ENCODE results near the gene PPP2R5C. TPM values are rescaled to one million over a fixed set of nuclear protein-coding genes. Genes with fewer than 3 reads are reported as not detected.

PPP2R5C gene
- total and polyA plus RNA-seq, 7 experiments from 2014 or later, result 155 to 449 (median 382) TPM

DNA sequence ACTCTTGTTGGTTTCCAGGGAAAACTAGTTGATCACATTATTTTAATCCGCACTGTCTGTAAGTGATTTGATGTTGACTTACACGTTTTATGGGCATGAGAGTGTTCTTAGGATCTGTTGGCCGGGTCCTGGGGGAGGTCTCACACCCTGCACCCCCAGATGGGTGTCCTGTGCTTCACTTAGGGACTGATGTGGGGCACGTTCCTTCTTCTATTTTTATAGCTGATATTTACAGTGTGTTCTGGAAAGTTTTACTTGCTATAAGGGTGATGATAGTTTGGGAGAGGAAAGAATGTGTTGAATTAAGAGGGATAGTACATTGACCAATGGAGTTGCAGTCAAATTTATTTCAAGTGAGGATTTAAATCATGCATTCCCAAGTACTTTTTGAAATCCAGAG, 106.3 kb downstream of the PPP2R5C start:
- Histone ChIP-seq H3K27me3 (ENCODE audit: control insufficient read depth in 2 of 2, insufficient read depth in 2 of 2, low read length in 2 of 2) (no peaks in the 10 kb centered on the region), H3K4me1 (ENCODE audit: control insufficient read depth in 2 of 2, insufficient read depth in 2 of 2, low read length in 2 of 2) (peaks cover 4 to 8% of the 10 kb centered on the region in 2 donors), H3K9me3 (ENCODE audit: control insufficient read depth in 2 of 3, low read length in 3 of 3) (no peaks in the 10 kb centered on the region), H3K27ac (ENCODE audit: low read depth, low read length) (no peak overlapping the region), H3K36me3 (ENCODE audit: control insufficient read depth in 2 of 3, insufficient read depth in 3 of 3, low read length in 3 of 3) (peaks cover 5 to 19% (median 15%) of the 10 kb centered on the region in 3 experiments), H3K4me3 (ENCODE audit: low read length) (no peak overlapping the region)
- H3K27ac Mint-ChIP-seq, result peak overlapping the region in 7 of 9 donors; percentile 17 to 90 (median 57)
- DNase-seq (no peak), ATAC-seq (no peak)
- no peaks in the 10 kb centered on the region for H3K27me3 Mint-ChIP-seq
- H3K9me3 Mint-ChIP-seq, result peaks cover 0 to under 1% (median 0%) of the 10 kb centered on the region in 11 donors
- peaks cover 4 to 49% (median 30%) of the 10 kb centered on the region in 5 donors for H3K36me3 Mint-ChIP-seq
- peaks cover 37 to 78% (median 72%) of the 10 kb centered on the region in 7 donors for H3K4me1 Mint-ChIP-seq
- ChIA-PET CTCF (interaction anchor here (1.5 kb wide), 1 partner anchor 97 kb away, joined by 4 read pairs; no protein-coding TSS in a partner anchor), POLR2A (interaction anchor here (0.6 to 0.7 kb wide), 3 partner anchors 33 to 51 kb away, joined by 3 to 4 read pairs (median 4); no protein-coding TSS in a partner anchor)
- intact Hi-C loops (cut with micrococcal nuclease), result loop anchor here in 1 of 2 donors (2.0 kb wide), 1 partner anchor 13 kb away; no protein-coding TSS in a partner anchor
- H3K4me3 Mint-ChIP-seq, result peak overlapping the region in 4 of 10 donors; percentile 16 to 36 (median 20)

GRCh38 chr14:101869217-101869616, 107.7 kb downstream of the PPP2R5C start:
- Mint-ChIP-seq H3K9me3 (peaks cover 0 to 5% (median 0%) of the 10 kb centered on the region in 11 donors), H3K27me3 (no peaks in the 10 kb centered on the region), H3K36me3 (peaks cover 8 to 49% (median 28%) of the 10 kb centered on the region in 5 donors), H3K4me1 (peaks cover 47 to 87% (median 81%) of the 10 kb centered on the region in 7 donors), H3K4me3 (peak overlapping the region in 3 of 10 donors; percentile 5 to 42 (median 24)), H3K27ac (peak overlapping the region in 7 of 9 donors; percentile 51 to 86 (median 82))
- Histone ChIP-seq H3K36me3 (ENCODE audit: control insufficient read depth in 2 of 3, insufficient read depth in 3 of 3, low read length in 3 of 3) (peaks cover under 1 to 15% (median 14%) of the 10 kb centered on the region in 3 experiments), H3K4me3 (ENCODE audit: low read length) (no peak overlapping the region), H3K27me3 (ENCODE audit: control insufficient read depth in 2 of 2, insufficient read depth in 2 of 2, low read length in 2 of 2) (no peaks in the 10 kb centered on the region), H3K4me1 (ENCODE audit: control insufficient read depth in 2 of 2, insufficient read depth in 2 of 2, low read length in 2 of 2) (peaks cover 4 to 8% of the 10 kb centered on the region in 2 donors), H3K9me3 (ENCODE audit: control insufficient read depth in 2 of 3, low read length in 3 of 3) (no peaks in the 10 kb centered on the region), H3K27ac (ENCODE audit: low read depth, low read length) (no peak overlapping the region)
- intact Hi-C loops (cut with micrococcal nuclease), result loop anchor here in 1 of 2 donors (2.0 kb wide), 1 partner anchor 14 kb away; no protein-coding TSS in a partner anchor
- no peak for DNase-seq
- CTCF ChIA-PET, result interaction anchor here (0.9 kb wide), 1 partner anchor 98 kb away, joined by 4 read pairs; no protein-coding TSS in a partner anchor
- no peak for ATAC-seq
- POLR2A ChIA-PET, result no interaction called here

- H3K4me1 Mint-ChIP-seq, result peaks cover 40 to 83% (median 78%) of the 10 kb centered on the region in 7 donors
- Histone ChIP-seq H3K27ac (ENCODE audit: low read depth, low read length) (peak overlapping the region; percentile 29), H3K4me1 (ENCODE audit: control insufficient read depth in 2 of 2, insufficient read depth in 2 of 2, low read length in 2 of 2) (peaks cover 10 to 14% of the 10 kb centered on the region in 2 donors), H3K36me3 (ENCODE audit: control insufficient read depth in 2 of 3, insufficient read depth in 3 of 3, low read length in 3 of 3) (peaks cover 0 to 3% (median 3%) of the 10 kb centered on the region in 3 experiments), H3K27me3 (ENCODE audit: control insufficient read depth in 2 of 2, insufficient read depth in 2 of 2, low read length in 2 of 2) (no peaks in the 10 kb centered on the region), H3K9me3 (ENCODE audit: control insufficient read depth in 2 of 3, low read length in 3 of 3) (no peaks in the 10 kb centered on the region), H3K4me3 (ENCODE audit: low read length) (no peak overlapping the region)
- H3K9me3 Mint-ChIP-seq, result peaks cover 0 to 5% (median 0%) of the 10 kb centered on the region in 11 donors
- ATAC-seq, result no peak
- ChIA-PET POLR2A (no interaction called here), CTCF (interaction anchor here (0.5 kb wide), 1 partner anchor 94 kb away, joined by 3 read pairs; no protein-coding TSS in a partner anchor)
- H3K36me3 Mint-ChIP-seq, result peaks cover 8 to 37% (median 23%) of the 10 kb centered on the region in 5 donors
- peak overlapping the region in 3 of 10 donors; percentile 5 to 9 (median 7) for H3K4me3 Mint-ChIP-seq
- intact Hi-C loops (cut with micrococcal nuclease), result no loop called here
- H3K27ac Mint-ChIP-seq, result peak overlapping the region in 8 of 9 donors; percentile 8 to 89 (median 60)
- H3K27me3 Mint-ChIP-seq, result no peaks in the 10 kb centered on the region
- no peak for DNase-seq
Observed at GRCh38 chr14:101870273-101870939, 108.9 kb downstream of the PPP2R5C start.

- Histone ChIP-seq H3K9me3 (ENCODE audit: control insufficient read depth in 2 of 3, low read length in 3 of 3) (no peaks in the 10 kb centered on the region), H3K4me3 (ENCODE audit: low read length) (no peak overlapping the region), H3K27me3 (ENCODE audit: control insufficient read depth in 2 of 2, insufficient read depth in 2 of 2, low read length in 2 of 2) (no peaks in the 10 kb centered on the region), H3K36me3 (ENCODE audit: control insufficient read depth in 2 of 3, insufficient read depth in 3 of 3, low read length in 3 of 3) (peaks cover 0 to 3% (median 0%) of the 10 kb centered on the region in 3 experiments), H3K27ac (ENCODE audit: low read depth, low read length) (peak overlapping the region; percentile 18), H3K4me1 (ENCODE audit: control insufficient read depth in 2 of 2, insufficient read depth in 2 of 2, low read length in 2 of 2) (peaks cover 20 to 25% of the 10 kb centered on the region in 2 donors)
- ChIA-PET POLR2A (interaction anchor here (0.6 to 0.7 kb wide), 2 partner anchors 91 to 108 kb away, joined by 3 read pairs; no protein-coding TSS in a partner anchor), CTCF (interaction anchor here (0.7 kb wide), 1 partner anchor 15 kb away, joined by 4 read pairs; no protein-coding TSS in a partner anchor)
- intact Hi-C loops (cut with micrococcal nuclease), result no loop called here
- ATAC-seq (no peak), DNase-seq (no peak)
- Mint-ChIP-seq H3K4me3 (peak overlapping the region in 5 of 10 donors; percentile 13 to 60 (median 24)), H3K27ac (peak overlapping the region in 6 of 9 donors; percentile 25 to 81 (median 74)), H3K9me3 (peaks cover 0 to 5% (median 0%) of the 10 kb centered on the region in 11 donors), H3K36me3 (peaks cover 8 to 37% (median 23%) of the 10 kb centered on the region in 5 donors), H3K4me1 (peaks cover 42 to 95% (median 90%) of the 10 kb centered on the region in 7 donors), H3K27me3 (no peaks in the 10 kb centered on the region)
Observed at GRCh38 chr14:101872346-101872745, 110.8 kb downstream of the PPP2R5C start.

- CTCF ChIA-PET, result no interaction called here
- H3K27ac ChIP-seq (ENCODE audit: low read depth, low read length), result peak overlapping the region; percentile 37
- peaks cover 28 to 34% of the 10 kb centered on the region in 2 donors for H3K4me1 ChIP-seq (ENCODE audit: control insufficient read depth in 2 of 2, insufficient read depth in 2 of 2, low read length in 2 of 2)
- POLR2A ChIA-PET, result interaction anchor here (0.5 kb wide), 1 partner anchor 34 kb away, joined by 3 read pairs; no protein-coding TSS in a partner anchor
- no peak overlapping the region for H3K4me3 ChIP-seq (ENCODE audit: low read length)
- H3K27me3 ChIP-seq (ENCODE audit: control insufficient read depth in 2 of 2, insufficient read depth in 2 of 2, low read length in 2 of 2), result no peaks in the 10 kb centered on the region
- ATAC-seq (no peak), DNase-seq (no peak)
- Mint-ChIP-seq H3K4me1 (peaks cover 47 to 97% (median 92%) of the 10 kb centered on the region in 7 donors), H3K4me3 (peak overlapping the region in 5 of 10 donors; percentile 13 to 60 (median 30)), H3K27ac (peak overlapping the region in 8 of 9 donors; percentile 56 to 81 (median 70)), H3K9me3 (peaks cover 0 to 5% (median 0%) of the 10 kb centered on the region in 11 donors), H3K36me3 (peaks cover 8 to 33% (median 25%) of the 10 kb centered on the region in 5 donors), H3K27me3 (no peaks in the 10 kb centered on the region)
- no peaks in the 10 kb centered on the region for H3K9me3 ChIP-seq (ENCODE audit: control insufficient read depth in 2 of 3, low read length in 3 of 3)
- H3K36me3 ChIP-seq (ENCODE audit: control insufficient read depth in 2 of 3, insufficient read depth in 3 of 3, low read length in 3 of 3), result peaks cover 0 to 6% (median 3%) of the 10 kb centered on the region in 3 experiments
- intact Hi-C loops (cut with micrococcal nuclease), result no loop called here
Observed at GRCh38 chr14:101873076-101873825, 111.7 kb downstream of the PPP2R5C start.

DNA sequence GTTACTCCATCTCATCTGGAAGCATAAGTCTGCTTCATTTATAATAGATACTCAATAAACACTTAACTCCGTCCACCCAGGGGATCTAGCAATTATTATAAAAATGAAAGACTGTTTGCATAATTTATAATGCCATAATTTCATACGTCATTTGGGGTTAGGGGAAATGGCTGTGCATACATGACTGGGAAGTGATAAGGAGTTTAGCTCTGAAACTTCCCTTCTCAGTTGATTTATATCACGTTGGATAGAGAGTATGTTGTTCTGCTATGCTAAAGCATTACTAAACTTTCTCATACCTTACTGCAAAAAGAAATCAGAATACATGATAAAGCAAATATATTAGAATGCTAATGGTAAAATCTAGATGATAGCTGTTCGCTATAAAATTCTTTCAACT, 112.5 kb downstream of the PPP2R5C start:
- Mint-ChIP-seq H3K36me3 (peaks cover 8 to 29% (median 25%) of the 10 kb centered on the region in 5 donors), H3K4me3 (peak overlapping the region in 3 of 10 donors; percentile 30 to 40 (median 36)), H3K9me3 (peaks cover 0 to 5% (median 0%) of the 10 kb centered on the region in 11 donors), H3K27me3 (no peaks in the 10 kb centered on the region), H3K4me1 (peaks cover 46 to 97% (median 86%) of the 10 kb centered on the region in 7 donors), H3K27ac (peak overlapping the region in 8 of 9 donors; percentile 5 to 74 (median 58))
- Histone ChIP-seq H3K4me1 (ENCODE audit: control insufficient read depth in 2 of 2, insufficient read depth in 2 of 2, low read length in 2 of 2) (peaks cover 25 to 42% of the 10 kb centered on the region in 2 donors), H3K9me3 (ENCODE audit: control insufficient read depth in 2 of 3, low read length in 3 of 3) (no peaks in the 10 kb centered on the region), H3K36me3 (ENCODE audit: control insufficient read depth in 2 of 3, insufficient read depth in 3 of 3, low read length in 3 of 3) (peaks cover 0 to 13% (median 3%) of the 10 kb centered on the region in 3 experiments), H3K4me3 (ENCODE audit: low read length) (no peak overlapping the region), H3K27ac (ENCODE audit: low read depth, low read length) (no peak overlapping the region), H3K27me3 (ENCODE audit: control insufficient read depth in 2 of 2, insufficient read depth in 2 of 2, low read length in 2 of 2) (no peaks in the 10 kb centered on the region)
- DNase-seq, result no peak
- intact Hi-C loops (cut with micrococcal nuclease), result no loop called here
- ChIA-PET CTCF (interaction anchor here (0.8 kb wide), 1 partner anchor 20 kb away, joined by 3 read pairs; no protein-coding TSS in a partner anchor), POLR2A (interaction anchor here (0.5 to 1.0 kb wide), 2 partner anchors 20 to 35 kb away, joined by 3 read pairs; no protein-coding TSS in a partner anchor)
- ATAC-seq, result no peak

All from naive thymus-derived CD4-positive, alpha-beta T cell (primary cell).